ENCODE results near the gene SPIN1. TPM values are rescaled to one million over a fixed set of nuclear protein-coding genes. Genes with fewer than 3 reads are reported as not detected.

Gene SPIN1
- total and polyA plus RNA-seq, 2 of the 8 experiments (the other 6 are each of a cell fraction or from before 2014, with no cell fraction given): 69.9 to 139 TPM

- TF ChIP-seq CHD7 (IDR thresholded peaks at IDR 0.05; ENCODE audit: insufficient replicate concordance, low read length) (no peak), EP300 (IDR thresholded peaks at IDR 0.05; ENCODE audit: borderline replicate concordance in 1 of 2, low read depth in 2 of 2, low read length in 2 of 2) (no peak), YY1 (IDR thresholded peaks at IDR 0.05; ENCODE audit: low read depth, low read length) (no peak), CEBPB (IDR thresholded peaks at IDR 0.05; ENCODE audit: low read depth, low read length) (no peak)
- TF ChIP-seq, protein P1, sequence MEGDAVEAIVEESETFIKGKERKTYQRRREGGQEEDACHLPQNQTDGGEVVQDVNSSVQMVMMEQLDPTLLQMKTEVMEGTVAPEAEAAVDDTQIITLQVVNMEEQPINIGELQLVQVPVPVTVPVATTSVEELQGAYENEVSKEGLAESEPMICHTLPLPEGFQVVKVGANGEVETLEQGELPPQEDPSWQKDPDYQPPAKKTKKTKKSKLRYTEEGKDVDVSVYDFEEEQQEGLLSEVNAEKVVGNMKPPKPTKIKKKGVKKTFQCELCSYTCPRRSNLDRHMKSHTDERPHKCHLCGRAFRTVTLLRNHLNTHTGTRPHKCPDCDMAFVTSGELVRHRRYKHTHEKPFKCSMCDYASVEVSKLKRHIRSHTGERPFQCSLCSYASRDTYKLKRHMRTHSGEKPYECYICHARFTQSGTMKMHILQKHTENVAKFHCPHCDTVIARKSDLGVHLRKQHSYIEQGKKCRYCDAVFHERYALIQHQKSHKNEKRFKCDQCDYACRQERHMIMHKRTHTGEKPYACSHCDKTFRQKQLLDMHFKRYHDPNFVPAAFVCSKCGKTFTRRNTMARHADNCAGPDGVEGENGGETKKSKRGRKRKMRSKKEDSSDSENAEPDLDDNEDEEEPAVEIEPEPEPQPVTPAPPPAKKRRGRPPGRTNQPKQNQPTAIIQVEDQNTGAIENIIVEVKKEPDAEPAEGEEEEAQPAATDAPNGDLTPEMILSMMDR (IDR thresholded peaks at IDR 0.05; ENCODE audit: control extremely low read depth in 1 of 3, insufficient read depth in 1 of 3, low read depth in 1 of 3, low read length in 3 of 3): no peak
- TF ChIP-seq, protein P2, sequence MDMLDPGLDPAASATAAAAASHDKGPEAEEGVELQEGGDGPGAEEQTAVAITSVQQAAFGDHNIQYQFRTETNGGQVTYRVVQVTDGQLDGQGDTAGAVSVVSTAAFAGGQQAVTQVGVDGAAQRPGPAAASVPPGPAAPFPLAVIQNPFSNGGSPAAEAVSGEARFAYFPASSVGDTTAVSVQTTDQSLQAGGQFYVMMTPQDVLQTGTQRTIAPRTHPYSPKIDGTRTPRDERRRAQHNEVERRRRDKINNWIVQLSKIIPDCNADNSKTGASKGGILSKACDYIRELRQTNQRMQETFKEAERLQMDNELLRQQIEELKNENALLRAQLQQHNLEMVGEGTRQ (IDR thresholded peaks at IDR 0.05; ENCODE audit: low read length): no peak
These were observed 70.6 kb downstream of the SPIN1 start (continued) for GRCh38 chr9:88458716-88459465.
